IPS DF 4.7 (cell line): ENCODE results near the gene NALCN.
A peak's percentile ranks its signal among the peaks of the same experiment; 100 is the strongest.

Source experiments
- DNase-seq: peaks from one replicate; pipeline ENCODE4 v3.0.0-alpha.2; 2013; ENCODE audit warnings: low spot score; ENCODE audit errors: extremely low read depth

NALCN gene

GRCh38 chr13:101291206-101291605 is 125.1 kb downstream of the NALCN start:
- no peak for DNase-seq

GRCh38 chr13:101289764-101290163 is 126.5 kb downstream of the NALCN start:
- peak; percentile 9 for DNase-seq

GRCh38 chr13:101283782-101284181 is 132.5 kb downstream of the NALCN start:
- DNase-seq, result no peak

- no peak for DNase-seq
These were observed 143.4 kb downstream of the NALCN start for GRCh38 chr13:101272886-101273285.

- no peak for DNase-seq
These were observed 144.5 kb downstream of the NALCN start for GRCh38 chr13:101271681-101272245.

GRCh38 chr13:101267656-101268055 is 148.7 kb downstream of the NALCN start:
- DNase-seq, result no peak

GRCh38 chr13:101265934-101266333 is 150.4 kb downstream of the NALCN start:
- no peak for DNase-seq

- no peak for DNase-seq
These were observed 151.4 kb downstream of the NALCN start for GRCh38 chr13:101264931-101265330.

GRCh38 chr13:101262306-101262705 is 154.0 kb downstream of the NALCN start:
- DNase-seq, result no peak

GRCh38 chr13:101258509-101258908 is 157.8 kb downstream of the NALCN start:
- no peak for DNase-seq

- peak; percentile 64 for DNase-seq
These were observed 158.2 kb downstream of the NALCN start for GRCh38 chr13:101258071-101258470.

- DNase-seq, result no peak
These were observed 167.4 kb downstream of the NALCN start for GRCh38 chr13:101248739-101249514.

GRCh38 chr13:101242720-101243119 is 173.6 kb downstream of the NALCN start:
- no peak for DNase-seq

GRCh38 chr13:101238555-101238954 is 177.8 kb downstream of the NALCN start:
- no peak for DNase-seq

- DNase-seq, result no peak
These were observed 184.4 kb downstream of the NALCN start for GRCh38 chr13:101231751-101232428.

- no peak for DNase-seq
These were observed 185.9 kb downstream of the NALCN start for GRCh38 chr13:101230271-101230890.

GRCh38 chr13:101219609-101220265 is 196.6 kb downstream of the NALCN start:
- no peak for DNase-seq

GRCh38 chr13:101218484-101218883 is 197.8 kb downstream of the NALCN start:
- DNase-seq, result no peak

- no peak for DNase-seq
These were observed 199.2 kb downstream of the NALCN start for GRCh38 chr13:101217086-101217485.

GRCh38 chr13:101211261-101211660 is 205.0 kb downstream of the NALCN start:
- no peak for DNase-seq

GRCh38 chr13:101210774-101211173 is 205.5 kb downstream of the NALCN start:
- DNase-seq, result no peak
